Erythroblast (primary cell): ENCODE results near the gene GPC6.

Experiments
- GATA1 ChIP-seq: IDR thresholded peaks from 2 replicates; pipeline ENCODE4 v1.6.1; 2011; ENCODE audit warnings: low read depth, mild to moderate bottlenecking, control low read depth, low read length, moderate library complexity
- POLR2A ChIP-seq: IDR thresholded peaks from 2 replicates; pipeline ENCODE4 v1.6.1; 2011; ENCODE audit warnings: mild to moderate bottlenecking, low read length

DNA sequence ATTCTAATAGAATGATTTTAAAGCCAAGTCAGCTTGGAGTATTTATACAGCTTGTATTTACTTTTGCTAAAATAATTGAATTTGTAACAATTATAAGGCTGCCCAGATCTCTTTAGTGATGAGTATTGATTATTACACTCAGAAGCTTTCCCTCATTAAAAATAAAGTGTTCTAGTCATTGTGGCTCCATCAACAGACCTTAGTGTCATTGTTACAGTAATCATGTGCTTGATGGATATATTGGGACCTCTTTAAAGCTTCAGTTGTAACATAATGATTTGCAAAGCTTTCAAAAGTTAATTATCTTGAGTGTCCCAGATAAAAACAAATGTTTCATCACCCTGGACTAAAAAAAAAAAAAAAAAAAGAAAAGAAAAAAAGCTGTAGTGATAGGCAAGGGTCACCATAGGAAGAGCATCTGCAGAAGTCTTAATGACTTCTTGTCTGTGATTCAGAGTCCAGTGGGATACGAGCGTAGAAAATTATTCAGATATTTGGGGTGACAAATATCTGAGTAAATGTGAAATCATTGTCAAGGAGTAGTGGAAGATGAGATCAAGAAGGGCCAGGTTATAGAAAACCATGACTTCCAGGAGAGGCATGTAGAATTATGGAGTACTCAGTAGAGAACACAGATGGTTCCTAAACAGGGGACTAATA, 883.2 kb downstream of the GPC6 start:
- no peak for TF ChIP-seq POLR2A
- no peak for TF ChIP-seq GATA1
